IMR-90 (cell line): Measurements from ENCODE around the gene CA9. TPM values are rescaled to one million over a fixed set of nuclear protein-coding genes. Genes with fewer than 3 reads are reported as not detected.

Source experiments
- ATAC-seq: fragments of 200-7000 bp; cut with Tn5 transposase; 2 replicates; pipeline ENCODE4 v1.9.1; 2020; ENCODE audit warnings: low read depth, mild to moderate bottlenecking, moderate library complexity
- BruUV-seq: library from RNA; stranded (reverse); fragments of 400-500 nt; replicated peaks from 2 replicates; lab custom pipeline; 2021; lab: Mats Ljungman, UMichigan
- CTCF ChIA-PET: fragments of 300-600 bp; formaldehyde crosslinking; extraction: SDS; loops from one replicate; lab custom pipeline; 2021; ENCODE audit warnings: antibody characterized with exemption; lab: Yijun Ruan, JAX
- POLR2A ChIA-PET: fragments of 300-600 bp; sonication (Branson Sonifier 250); formaldehyde crosslinking; loops from one replicate; lab custom pipeline; 2022; ENCODE audit warnings: antibody characterized with exemption; ENCODE audit not compliant: unreplicated experiment; lab: Charles Lee
- DNase-seq: peaks from one replicate; pipeline ENCODE4 v3.0.0; 2013
- H2AFZ ChIP-seq: replicated peaks from 2 replicates; pipeline ENCODE3; 2013; ENCODE audit warnings: low read length, mild to moderate bottlenecking; ENCODE audit not compliant: poor library complexity
- H2AK5ac ChIP-seq: 2 replicates; pipeline ENCODE4 v1.6.1; 2013; ENCODE audit warnings: low read depth, low read length, inconsistent platforms
- H2AK9ac ChIP-seq: replicated peaks from 2 replicates; pipeline ENCODE3; 2013; ENCODE audit warnings: mild to moderate bottlenecking, low read depth, low read length, moderate library complexity; ENCODE audit not compliant: poor library complexity
- H2BK120ac ChIP-seq: 2 replicates; pipeline ENCODE4 v1.6.1; 2013; ENCODE audit warnings: low read depth, low read length, inconsistent platforms
- H2BK15ac ChIP-seq: 3 replicates; pipeline ENCODE4 v1.6.1; 2013; ENCODE audit warnings: low read depth, low read length, inconsistent platforms
- H2BK20ac ChIP-seq: 2 replicates; pipeline ENCODE4 v1.6.1; 2013; ENCODE audit warnings: low read depth, mild to moderate bottlenecking, inconsistent platforms, low read length, moderate library complexity
- H2BK5ac ChIP-seq: 2 replicates; pipeline ENCODE4 v1.6.1; 2013; ENCODE audit warnings: mild to moderate bottlenecking, low read depth, low read length, inconsistent platforms; ENCODE audit not compliant: poor library complexity, severe bottlenecking
- H3K14ac ChIP-seq: replicated peaks from 2 replicates; pipeline ENCODE4 v1.6.1; 2013; ENCODE audit warnings: low read depth, low read length, inconsistent platforms
- H3K18ac ChIP-seq: 2 replicates; pipeline ENCODE4 v1.6.1; 2013; ENCODE audit warnings: low read depth, low read length, control low read depth
- H3K23ac ChIP-seq: 2 replicates; pipeline ENCODE4 v1.6.1; 2013; ENCODE audit warnings: low read depth, low read length, inconsistent platforms
- H3K27ac ChIP-seq: 2 replicates; pipeline ENCODE4 v1.5.1; 2013; ENCODE audit warnings: mild to moderate bottlenecking, control low read depth, low read length; ENCODE audit not compliant: insufficient read depth
- H3K27me3 ChIP-seq: 2 replicates; pipeline ENCODE4 v1.6.1; 2013; ENCODE audit warnings: low read length; ENCODE audit not compliant: control insufficient read depth, insufficient read depth
- H3K36me3 ChIP-seq: 2 replicates; pipeline ENCODE4 v1.6.1; 2013; ENCODE audit warnings: low read length, mixed read lengths; ENCODE audit not compliant: control insufficient read depth, insufficient read depth
- H3K4ac ChIP-seq: 2 replicates; pipeline ENCODE4 v1.6.1; 2013; ENCODE audit warnings: low read depth, low read length, inconsistent platforms
- H3K4me1 ChIP-seq: 2 replicates; pipeline ENCODE4 v1.6.1; 2013; ENCODE audit warnings: low read length, mixed read lengths; ENCODE audit not compliant: control insufficient read depth, insufficient read depth
- H3K4me2 ChIP-seq: 2 replicates; pipeline ENCODE4 v1.6.1; 2013; ENCODE audit warnings: low read depth, mild to moderate bottlenecking, control low read depth, low read length, moderate library complexity
- H3K4me3 ChIP-seq: 2 replicates; pipeline ENCODE4 v1.5.1; 2013; ENCODE audit warnings: low read depth, mild to moderate bottlenecking, control low read depth, low read length, moderate library complexity; ENCODE audit not compliant: insufficient read depth
- H3K56ac ChIP-seq: 2 replicates; pipeline ENCODE4 v1.6.1; 2013; ENCODE audit warnings: low read length, inconsistent platforms; ENCODE audit not compliant: insufficient read depth; ENCODE audit errors: extremely low read depth
- H3K79me1 ChIP-seq, 2 experiments: 2 replicates each; pipeline ENCODE4 v1.6.1; 2013; ENCODE audit warnings: low read length in 2 of 2, inconsistent platforms in 1 of 2, low read depth in 1 of 2
- H3K9ac ChIP-seq: 2 replicates; pipeline ENCODE4 v1.6.1; 2013; ENCODE audit warnings: low read depth, low read length, control low read depth
- H3K9me1 ChIP-seq: 2 replicates; pipeline ENCODE4 v1.6.1; 2013; ENCODE audit warnings: low read length, inconsistent platforms; ENCODE audit not compliant: insufficient read depth
- H3K9me3 ChIP-seq: 2 replicates; pipeline ENCODE4 v1.6.1; 2013; ENCODE audit warnings: low read length; ENCODE audit not compliant: control insufficient read depth, insufficient read depth
- H4K20me1 ChIP-seq: 2 replicates; pipeline ENCODE4 v1.6.1; 2013; ENCODE audit warnings: low read length, inconsistent platforms; ENCODE audit not compliant: insufficient read depth
- H4K5ac ChIP-seq: 2 replicates; pipeline ENCODE4 v1.6.1; 2013; ENCODE audit warnings: mild to moderate bottlenecking, low read depth, low read length, control low read depth
- H4K8ac ChIP-seq, 2 experiments: 2 replicates each; pipeline ENCODE4 v1.6.1; 2013; ENCODE audit warnings: low read depth in 2 of 2, low read length in 2 of 2, control low read depth in 1 of 2, inconsistent platforms in 1 of 2
- H4K91ac ChIP-seq: 2 replicates; pipeline ENCODE4 v1.6.1; 2013; ENCODE audit warnings: low read depth, low read length, inconsistent platforms; ENCODE audit not compliant: insufficient read depth
- MAFK ChIP-seq: IDR thresholded peaks from 2 replicates; pipeline ENCODE4 v1.6.1; 2012; ENCODE audit warnings: low read depth, low read length, improper control_type of control experiment
- NFE2L2 ChIP-seq: fragments of 150-350 bp; IDR thresholded peaks from 2 replicates; pipeline ENCODE4 v1.6.1; 2016; ENCODE audit warnings: low read depth, mild to moderate bottlenecking, low read length
- SMC3 ChIP-seq: fragments of 150-350 bp; IDR thresholded peaks from 2 replicates; pipeline ENCODE4 v1.6.1; 2016; ENCODE audit warnings: low read depth, mild to moderate bottlenecking, antibody characterized with exemption, low read length, moderate library complexity
- WGBS, 2 experiments: methylation state at CpG; one replicate each; pipeline versions ENCODE4 v1.1.5 to v1.1.7; 2013; ENCODE audit warnings: missing lambda C conversion rate in 2 of 2; ENCODE audit not compliant: insufficient read length in 1 of 2; ENCODE audit errors: extremely low coverage in 2 of 2; 5-methylcytosine and 5-hydroxymethylcytosine counted together
- dilution Hi-C: fragments of 300-500 bp; cut with HindIII; formaldehyde crosslinking; loops from one replicate; pipeline ENCODE4 v1.14.3; 2018; ENCODE audit warnings: low sequenced_read_pairs; ENCODE audit not compliant: unreplicated experiment
- in situ Hi-C: fragments of 300-500 bp; cut with MboI; formaldehyde crosslinking; loops from 3 replicates; pipeline ENCODE4 v1.14.3; 2019; ENCODE audit warnings: low sequenced_read_pairs, inconsistent platforms, mixed read lengths
- intact Hi-C: fragments of 100-400 bp; cut with micrococcal nuclease; formaldehyde crosslinking; loops from 2 replicates; pipeline ENCODE4 v1.10.0; 2022
- polyA plus RNA-seq, 3 experiments: library from polyadenylated mRNA; depleted of rRNA; stranded (reverse); fragments of >200 nt; gene quantifications; 2 replicates each; pipeline ENCODE4 v1.2.3, GENCODE V29; 2012; ENCODE audit warnings: low replicate concordance in 1 of 3
- total RNA-seq: library from RNA; depleted of rRNA; stranded (reverse); fragments of >200 nt; gene quantifications from 2 replicates; pipeline ENCODE4 v1.2.3, GENCODE V29; 2012
- TF ChIP-seq, protein P1 (sequence below): fragments of 150-350 bp; IDR thresholded peaks from 2 replicates; pipeline ENCODE4 v1.6.1; 2016; ENCODE audit warnings: low read depth, mild to moderate bottlenecking, low read length, moderate library complexity, borderline replicate concordance

The CA9 gene
- total and polyA plus RNA-seq, 2 of the 4 experiments (the other 2 are of a cell fraction) = 0.54 to 3.9 TPM

DNA sequence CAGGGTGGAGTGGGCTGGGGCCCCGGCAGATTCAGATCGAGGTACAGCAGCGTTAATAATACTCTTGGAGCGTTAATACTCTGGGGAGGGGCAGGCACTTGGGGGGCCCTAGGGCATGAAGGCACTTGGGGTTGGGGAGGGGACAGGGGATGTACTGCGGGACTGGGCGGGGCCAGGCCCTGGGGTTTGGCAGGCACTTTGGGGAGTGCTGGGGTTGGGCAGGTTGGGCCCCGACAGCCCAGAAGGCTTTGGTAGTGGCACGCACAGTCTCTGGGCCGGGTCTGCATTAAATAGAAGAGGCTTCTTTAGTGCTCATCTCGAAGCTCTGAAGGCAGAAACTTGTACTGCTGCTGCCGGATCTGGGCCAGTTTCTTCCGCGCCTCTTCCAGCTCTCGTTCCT lies 23.8 kb downstream of the CA9 start (continued):
- TF ChIP-seq, protein P1, sequence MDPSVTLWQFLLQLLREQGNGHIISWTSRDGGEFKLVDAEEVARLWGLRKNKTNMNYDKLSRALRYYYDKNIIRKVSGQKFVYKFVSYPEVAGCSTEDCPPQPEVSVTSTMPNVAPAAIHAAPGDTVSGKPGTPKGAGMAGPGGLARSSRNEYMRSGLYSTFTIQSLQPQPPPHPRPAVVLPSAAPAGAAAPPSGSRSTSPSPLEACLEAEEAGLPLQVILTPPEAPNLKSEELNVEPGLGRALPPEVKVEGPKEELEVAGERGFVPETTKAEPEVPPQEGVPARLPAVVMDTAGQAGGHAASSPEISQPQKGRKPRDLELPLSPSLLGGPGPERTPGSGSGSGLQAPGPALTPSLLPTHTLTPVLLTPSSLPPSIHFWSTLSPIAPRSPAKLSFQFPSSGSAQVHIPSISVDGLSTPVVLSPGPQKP = no peak
- no peak for TF ChIP-seq NFE2L2
- TF ChIP-seq MAFK = no peak

DNA sequence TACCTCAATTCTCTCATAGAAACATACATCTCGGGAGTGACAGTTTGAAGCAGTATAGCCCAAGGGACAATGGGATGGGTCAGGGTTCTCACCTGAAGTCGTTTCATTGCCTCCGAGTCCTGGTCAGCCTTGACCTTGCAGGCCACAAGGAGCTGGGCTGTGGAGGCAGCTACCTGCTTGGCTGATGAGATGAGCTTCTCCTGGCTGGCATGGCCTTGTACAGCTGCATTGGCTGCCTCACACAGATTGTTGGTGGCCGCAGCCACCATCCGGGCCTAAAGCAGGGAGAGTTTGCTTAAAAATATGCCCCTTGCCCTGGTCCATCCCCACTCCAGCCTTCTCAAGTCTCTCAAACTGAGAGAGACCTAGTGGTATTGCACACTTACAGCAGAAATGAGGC lies 24.5 kb downstream of the CA9 start:
- no peak overlapping the region for H3K23ac ChIP-seq
- H3K9ac ChIP-seq = no peak overlapping the region
- H3K79me1 ChIP-seq = peaks cover 21 to 53% of the 10 kb centered on the region in 2 experiments
- ChIA-PET POLR2A (no interaction called here), CTCF (no interaction called here)
- no peaks in the 10 kb centered on the region for H3K9me3 ChIP-seq
- H2AFZ ChIP-seq = no peak overlapping the region
- H3K56ac ChIP-seq = no peak overlapping the region
- dilution Hi-C loops (no loop called here), in situ Hi-C loops (no loop called here), intact Hi-C loops (no loop called here)
- H4K5ac ChIP-seq = no peak overlapping the region
- H3K4ac ChIP-seq = no peak overlapping the region
- H2AK9ac ChIP-seq = no peak overlapping the region
- DNase-seq = no peak
- H3K36me3 ChIP-seq = peaks cover 69% of the 10 kb centered on the region
- BruUV-seq = no TSS peak
- no peak overlapping the region for H4K91ac ChIP-seq
- H2BK20ac ChIP-seq = no peak overlapping the region
- 100% methylated on average over 4 of the region's 5 CpGs; no CpG with 5 or more reads in 1 of the 2 experiments for WGBS, 2 experiments
- peaks cover 22% of the 10 kb centered on the region for H4K20me1 ChIP-seq
- no peak overlapping the region for H3K4me2 ChIP-seq
- H3K4me3 ChIP-seq = no peak overlapping the region
- H3K18ac ChIP-seq = no peak overlapping the region
- H3K27ac ChIP-seq = no peak overlapping the region
- H3K9me1 ChIP-seq = peaks cover 10% of the 10 kb centered on the region
- H3K14ac ChIP-seq = no peak overlapping the region
- H4K8ac ChIP-seq = no peak overlapping the region
- no peak overlapping the region for H2BK120ac ChIP-seq
- H2BK15ac ChIP-seq = no peak overlapping the region
- ATAC-seq = no peak
- H3K4me1 ChIP-seq = peaks cover 5% of the 10 kb centered on the region; the same call in 1 of the 2 replicates
- no peak overlapping the region for H2BK5ac ChIP-seq
- no peak for TF ChIP-seq SMC3
- H2AK5ac ChIP-seq = no peak overlapping the region
- no peaks in the 10 kb centered on the region for H3K27me3 ChIP-seq
